Osteoblast (primary cell): ENCODE results near the gene ADCK1. TPM values are rescaled to one million over a fixed set of nuclear protein-coding genes. Genes with fewer than 3 reads are reported as not detected.

Source experiments
- DNase-seq: peaks from one replicate; pipeline ENCODE4 v3.0.0; 2011; ENCODE audit warnings: low spot score, mixed read lengths; ENCODE audit not compliant: insufficient read length; ENCODE audit errors: missing footprints
- H2AFZ ChIP-seq: 2 replicates; pipeline ENCODE4 v1.6.0; 2011; ENCODE audit warnings: mild to moderate bottlenecking, low read length
- H3K27ac ChIP-seq: 2 replicates; pipeline ENCODE4 v1.5.1; 2011; ENCODE audit warnings: mild to moderate bottlenecking, low read depth, low read length, moderate library complexity
- H3K27me3 ChIP-seq: 2 replicates; pipeline ENCODE4 v1.6.0; 2012; ENCODE audit warnings: mild to moderate bottlenecking, control low read depth, inconsistent platforms, low read length, moderate library complexity; ENCODE audit not compliant: insufficient read depth
- H3K36me3 ChIP-seq: 2 replicates; pipeline ENCODE4 v1.5.1; 2011; ENCODE audit warnings: mild to moderate bottlenecking, low read length, control low read depth, moderate library complexity; ENCODE audit not compliant: insufficient read depth
- H3K4me1 ChIP-seq: 2 replicates; pipeline ENCODE4 v1.5.1; 2011; ENCODE audit warnings: mild to moderate bottlenecking, low read length, control low read depth, moderate library complexity; ENCODE audit not compliant: insufficient read depth
- H3K4me2 ChIP-seq: 2 replicates; pipeline ENCODE4 v1.6.0; 2011; ENCODE audit warnings: mild to moderate bottlenecking, low read length; ENCODE audit not compliant: insufficient read depth
- H3K4me3 ChIP-seq: fragments of 200-600 bp; sonication (generic); 3 replicates; pipeline ENCODE4 v1.5.1; 2012; ENCODE audit warnings: mild to moderate bottlenecking, low read length, inconsistent platforms; ENCODE audit not compliant: insufficient read depth
- H3K79me2 ChIP-seq: 2 replicates; pipeline ENCODE4 v1.6.0; 2012; ENCODE audit warnings: mild to moderate bottlenecking, low read length, control low read depth, inconsistent platforms; ENCODE audit not compliant: insufficient read depth
- H3K9me3 ChIP-seq: 2 replicates; pipeline ENCODE4 v1.5.1; 2011; ENCODE audit warnings: low read depth, low read length, control low read depth
- H4K20me1 ChIP-seq: 2 replicates; pipeline ENCODE4 v1.6.0; 2012; ENCODE audit warnings: mild to moderate bottlenecking, low read length, control low read depth; ENCODE audit not compliant: insufficient read depth
- total RNA-seq: library from RNA; depleted of rRNA; stranded (reverse); fragments of >200 nt; gene quantifications from 2 replicates; pipeline ENCODE4 v1.2.3, GENCODE V29; 2012
- TF ChIP-seq, protein P1 (sequence below): IDR thresholded peaks from 2 replicates; pipeline ENCODE4 v1.5.1; 2011; ENCODE audit warnings: mild to moderate bottlenecking, low read depth, low read length, moderate library complexity; ENCODE audit errors: extremely low read depth

ADCK1 gene
- total RNA-seq, 1 donor: 9.0 TPM

DNA sequence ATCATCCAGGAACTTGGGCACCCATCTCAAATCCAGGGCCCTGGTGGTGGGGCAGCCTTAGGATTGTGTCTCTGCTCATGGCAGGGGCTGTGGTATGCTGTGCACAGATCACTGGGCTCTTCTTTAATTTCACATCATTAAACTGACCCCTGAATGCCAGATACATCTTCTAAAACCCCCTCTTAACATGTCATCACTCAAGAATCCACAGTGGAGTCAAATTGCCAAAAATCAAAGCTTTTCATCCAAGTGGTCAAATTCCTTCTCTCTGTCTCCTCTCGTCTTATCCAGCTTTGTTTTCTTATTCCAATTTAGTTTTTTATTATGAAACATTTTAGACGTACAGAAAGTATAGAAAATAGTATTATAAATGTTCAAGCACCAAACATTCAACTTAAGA lies 97.5 kb downstream of the ADCK1 start:
- H3K27me3 ChIP-seq: no peaks in the 10 kb centered on the region
- H3K79me2 ChIP-seq: no peaks in the 10 kb centered on the region
- H2AFZ ChIP-seq: no peak overlapping the region
- no peak overlapping the region for H3K4me3 ChIP-seq
- no peak overlapping the region for H3K27ac ChIP-seq
- peak overlapping the region; percentile 41 for H3K4me2 ChIP-seq
- H3K36me3 ChIP-seq: no peaks in the 10 kb centered on the region
- H3K9me3 ChIP-seq: no peaks in the 10 kb centered on the region
- peaks cover 5% of the 10 kb centered on the region for H3K4me1 ChIP-seq
- no peaks in the 10 kb centered on the region for H4K20me1 ChIP-seq
- no peak for DNase-seq
- TF ChIP-seq, protein P1, sequence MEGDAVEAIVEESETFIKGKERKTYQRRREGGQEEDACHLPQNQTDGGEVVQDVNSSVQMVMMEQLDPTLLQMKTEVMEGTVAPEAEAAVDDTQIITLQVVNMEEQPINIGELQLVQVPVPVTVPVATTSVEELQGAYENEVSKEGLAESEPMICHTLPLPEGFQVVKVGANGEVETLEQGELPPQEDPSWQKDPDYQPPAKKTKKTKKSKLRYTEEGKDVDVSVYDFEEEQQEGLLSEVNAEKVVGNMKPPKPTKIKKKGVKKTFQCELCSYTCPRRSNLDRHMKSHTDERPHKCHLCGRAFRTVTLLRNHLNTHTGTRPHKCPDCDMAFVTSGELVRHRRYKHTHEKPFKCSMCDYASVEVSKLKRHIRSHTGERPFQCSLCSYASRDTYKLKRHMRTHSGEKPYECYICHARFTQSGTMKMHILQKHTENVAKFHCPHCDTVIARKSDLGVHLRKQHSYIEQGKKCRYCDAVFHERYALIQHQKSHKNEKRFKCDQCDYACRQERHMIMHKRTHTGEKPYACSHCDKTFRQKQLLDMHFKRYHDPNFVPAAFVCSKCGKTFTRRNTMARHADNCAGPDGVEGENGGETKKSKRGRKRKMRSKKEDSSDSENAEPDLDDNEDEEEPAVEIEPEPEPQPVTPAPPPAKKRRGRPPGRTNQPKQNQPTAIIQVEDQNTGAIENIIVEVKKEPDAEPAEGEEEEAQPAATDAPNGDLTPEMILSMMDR: no peak

DNA sequence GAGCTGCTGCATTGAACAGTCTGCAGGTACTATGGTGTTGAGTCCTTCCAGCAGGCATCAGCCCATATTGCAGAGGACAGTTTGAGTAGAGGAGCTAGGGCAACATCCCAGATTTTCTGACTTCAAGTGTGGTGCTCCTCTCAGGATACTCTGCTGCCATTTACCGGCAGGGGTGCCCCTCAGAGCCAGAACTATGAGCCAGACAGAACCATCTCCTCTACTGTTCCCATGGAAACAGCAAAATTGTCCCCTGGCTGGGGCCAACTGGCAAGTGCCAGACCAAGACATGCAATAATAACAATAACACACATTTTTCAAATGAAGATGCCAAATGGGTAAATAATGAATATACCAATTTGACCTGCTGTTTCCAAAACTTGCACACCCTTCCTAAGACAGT lies 102.9 kb downstream of the ADCK1 start:
- no peaks in the 10 kb centered on the region for H3K27me3 ChIP-seq
- no peak for DNase-seq
- no peak overlapping the region for H3K4me2 ChIP-seq
- H3K9me3 ChIP-seq: no peaks in the 10 kb centered on the region
- no peaks in the 10 kb centered on the region for H4K20me1 ChIP-seq
- H3K4me1 ChIP-seq: no peaks in the 10 kb centered on the region
- no peaks in the 10 kb centered on the region for H3K79me2 ChIP-seq
- H3K4me3 ChIP-seq: no peak overlapping the region
- no peak overlapping the region for H3K27ac ChIP-seq
- no peak overlapping the region for H2AFZ ChIP-seq
- no peaks in the 10 kb centered on the region for H3K36me3 ChIP-seq
- TF ChIP-seq, protein P1: no peak

DNA sequence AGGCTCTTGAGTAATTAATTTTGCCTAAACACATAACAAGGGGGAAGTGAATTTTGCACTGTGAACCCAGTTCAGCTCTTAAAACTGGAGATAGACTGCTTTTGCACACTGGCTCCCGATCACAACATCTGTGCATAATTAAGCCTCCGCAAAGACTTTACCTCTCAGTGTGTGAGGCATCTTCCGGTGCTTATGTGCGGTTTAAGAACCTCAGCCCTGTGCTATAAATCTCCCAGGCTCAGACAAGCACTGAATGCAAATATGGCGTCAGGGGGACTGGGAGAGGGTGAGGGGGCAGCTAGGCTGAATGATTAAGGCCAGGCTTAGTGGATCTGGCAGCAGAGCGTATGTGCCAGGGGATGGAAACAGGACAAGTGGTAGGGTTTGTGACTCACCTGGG lies 103.3 kb downstream of the ADCK1 start:
- Histone ChIP-seq H3K36me3 (no peaks in the 10 kb centered on the region), H3K4me2 (no peak overlapping the region), H4K20me1 (no peaks in the 10 kb centered on the region), H3K27ac (no peak overlapping the region), H2AFZ (no peak overlapping the region), H3K9me3 (no peaks in the 10 kb centered on the region), H3K79me2 (no peaks in the 10 kb centered on the region), H3K4me3 (no peak overlapping the region), H3K27me3 (no peaks in the 10 kb centered on the region), H3K4me1 (no peaks in the 10 kb centered on the region)
- TF ChIP-seq, protein P1: no peak
- no peak for DNase-seq

DNA sequence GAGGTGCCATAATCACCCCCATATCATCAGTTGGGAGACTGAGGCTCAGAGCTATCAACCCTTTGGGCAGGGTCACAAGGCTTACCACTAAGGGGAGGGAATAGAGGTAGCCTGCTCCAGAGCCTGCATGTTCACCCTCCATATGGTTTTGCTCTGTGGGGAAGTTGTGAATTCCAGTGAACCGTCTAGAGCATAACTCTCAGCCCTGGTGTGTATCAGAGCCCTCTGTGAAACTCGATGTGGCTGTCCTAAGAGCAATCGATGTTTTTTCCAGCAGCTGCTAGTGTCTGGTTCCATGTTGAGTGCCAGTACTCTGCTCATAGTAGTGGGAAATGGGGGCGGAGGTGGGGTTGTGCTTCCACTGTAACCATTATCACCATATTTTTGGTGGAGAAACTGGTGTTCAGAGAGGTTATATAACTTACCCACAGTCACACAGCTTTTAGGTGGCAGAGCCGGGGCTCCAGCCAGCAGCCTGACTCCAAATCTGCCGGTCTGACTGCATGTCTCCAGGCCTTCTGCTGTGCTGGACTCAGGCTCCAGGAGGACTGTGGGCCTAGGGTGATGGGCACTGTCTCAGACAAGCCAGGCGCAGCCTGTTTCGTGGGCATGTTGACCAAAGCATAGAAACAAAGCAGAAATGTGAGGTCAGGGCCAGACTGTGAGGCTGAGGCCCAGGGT lies 104.2 kb downstream of the ADCK1 start:
- Histone ChIP-seq H4K20me1 (no peaks in the 10 kb centered on the region), H3K4me3 (no peak overlapping the region), H2AFZ (no peak overlapping the region), H3K4me1 (no peaks in the 10 kb centered on the region), H3K79me2 (no peaks in the 10 kb centered on the region), H3K9me3 (no peaks in the 10 kb centered on the region), H3K27me3 (no peaks in the 10 kb centered on the region), H3K36me3 (no peaks in the 10 kb centered on the region), H3K4me2 (no peak overlapping the region), H3K27ac (no peak overlapping the region)
- no peak for DNase-seq
- TF ChIP-seq, protein P1: no peak
